GM19023 (cell line): ENCODE results near the gene CDH16.

Source experiments
- ATAC-seq: cut with Tn5 transposase; IDR thresholded peaks from one replicate; pipeline ENCODE4 v1.9.1; 2021; ENCODE audit warnings: mild to moderate bottlenecking, moderate library complexity; ENCODE audit not compliant: unreplicated experiment

The CDH16 gene

GRCh38 chr16:66928702-66929388, 10.2 kb upstream of the CDH16 start:
- ATAC-seq: no peak

DNA sequence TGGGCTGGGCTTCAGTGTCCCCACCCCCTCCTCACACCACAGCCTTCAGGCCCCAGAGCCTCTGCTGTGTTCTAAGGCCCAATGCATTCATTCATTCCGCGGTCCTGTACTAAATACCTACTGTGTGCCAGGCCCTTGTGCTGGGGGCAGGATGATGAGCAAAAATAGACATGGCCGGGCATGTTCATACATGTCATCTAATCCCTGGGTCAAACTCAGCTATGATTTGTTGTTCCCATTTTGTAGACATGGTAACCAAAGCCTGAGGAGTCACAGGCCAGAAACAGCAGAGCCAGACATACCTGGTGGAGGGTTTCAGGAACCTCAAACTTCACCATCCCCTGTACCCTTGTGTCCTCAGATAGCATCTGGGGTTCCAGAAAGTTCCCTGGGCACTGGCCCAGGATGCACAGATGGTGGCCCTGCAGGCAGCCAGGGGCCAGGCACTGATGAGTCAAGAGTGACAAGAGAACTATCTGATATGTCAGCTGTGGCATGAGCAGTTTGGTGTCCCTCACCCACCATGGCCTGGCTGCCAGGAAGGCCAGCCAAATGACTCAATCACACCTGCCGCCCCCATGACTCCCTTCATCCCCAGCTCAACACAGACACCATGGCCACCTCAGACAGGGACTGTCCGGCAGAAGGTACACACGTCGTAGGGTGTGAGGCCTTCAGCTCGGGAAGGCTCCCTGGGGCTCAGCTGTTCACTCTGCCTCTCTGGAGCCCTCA, 9.4 kb upstream of the CDH16 start:
- ATAC-seq: no peak

GRCh38 chr16:66926961-66927436, 8.3 kb upstream of the CDH16 start:
- no peak for ATAC-seq

- no peak for ATAC-seq
Observed at GRCh38 chr16:66926171-66926947, 7.7 kb upstream of the CDH16 start.

- peak; percentile 32 for ATAC-seq
Observed at GRCh38 chr16:66925322-66925840, 6.7 kb upstream of the CDH16 start, which contains the start of gene RRAD. Gene RRAD, minus strand, starts transcription at chr16:66925535. Its CDS starts 356 bp downstream, at chr16:66925179.

- ATAC-seq: peak; percentile 40
Observed at GRCh38 chr16:66924527-66925321, 6.0 kb upstream of the CDH16 start.

DNA sequence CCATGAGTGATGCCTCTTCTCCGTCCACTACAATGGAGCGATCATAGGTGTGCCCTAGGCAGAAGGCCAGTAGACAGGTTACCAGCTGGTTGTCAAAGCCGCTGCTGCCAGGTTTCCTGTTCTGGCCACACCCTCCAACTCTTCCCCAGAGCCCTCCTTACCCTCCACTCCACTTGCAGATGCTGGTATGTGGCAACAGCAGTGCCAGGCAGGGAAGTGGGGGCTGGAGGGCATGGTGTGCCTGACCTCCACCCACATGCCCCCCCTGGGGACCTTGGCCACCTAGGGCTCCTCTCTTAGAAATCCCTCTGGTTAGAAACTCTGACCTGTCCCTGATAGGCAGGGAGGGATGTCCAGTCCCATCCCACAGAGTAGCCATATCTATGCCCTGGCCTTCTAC, 5.2 kb upstream of the CDH16 start:
- ATAC-seq: no peak

GRCh38 chr16:66923247-66923731, 4.6 kb upstream of the CDH16 start:
- ATAC-seq: no peak

DNA sequence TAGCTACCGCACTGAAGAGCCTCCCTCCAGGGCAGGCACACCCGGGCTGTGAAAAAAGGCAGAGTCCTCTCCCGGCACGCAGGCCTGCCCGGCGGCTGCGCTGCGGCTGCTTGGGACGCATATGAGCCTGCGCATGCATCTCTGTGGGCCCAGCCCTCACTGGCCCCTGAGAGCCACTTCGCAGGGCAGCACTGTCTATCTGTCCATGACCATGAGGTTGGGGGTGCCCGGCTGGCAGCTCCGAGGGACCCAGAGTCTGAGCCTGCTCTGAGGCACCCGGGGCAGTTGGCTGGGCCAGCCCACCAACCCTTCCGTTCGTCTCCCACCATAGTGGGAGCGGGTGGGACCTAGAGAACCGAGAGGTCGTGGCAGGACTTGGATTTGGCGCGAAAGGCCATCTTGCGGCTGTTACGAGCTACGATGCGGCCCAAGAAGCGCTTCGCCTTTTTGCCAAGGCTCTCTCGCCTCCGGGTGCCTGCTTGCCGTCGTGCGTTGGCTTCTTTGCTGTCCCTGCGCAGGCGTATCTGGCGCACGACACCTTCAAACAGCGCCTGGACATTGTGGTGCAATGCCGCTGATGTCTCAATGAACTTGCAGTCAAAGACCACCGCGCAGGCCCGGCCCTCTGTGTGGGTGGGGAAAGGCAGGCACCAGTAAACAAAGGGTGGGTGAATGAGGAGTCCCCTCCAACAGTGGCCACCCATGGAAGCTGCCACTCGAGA, 3.2 kb upstream of the CDH16 start:
- no peak for ATAC-seq

DNA sequence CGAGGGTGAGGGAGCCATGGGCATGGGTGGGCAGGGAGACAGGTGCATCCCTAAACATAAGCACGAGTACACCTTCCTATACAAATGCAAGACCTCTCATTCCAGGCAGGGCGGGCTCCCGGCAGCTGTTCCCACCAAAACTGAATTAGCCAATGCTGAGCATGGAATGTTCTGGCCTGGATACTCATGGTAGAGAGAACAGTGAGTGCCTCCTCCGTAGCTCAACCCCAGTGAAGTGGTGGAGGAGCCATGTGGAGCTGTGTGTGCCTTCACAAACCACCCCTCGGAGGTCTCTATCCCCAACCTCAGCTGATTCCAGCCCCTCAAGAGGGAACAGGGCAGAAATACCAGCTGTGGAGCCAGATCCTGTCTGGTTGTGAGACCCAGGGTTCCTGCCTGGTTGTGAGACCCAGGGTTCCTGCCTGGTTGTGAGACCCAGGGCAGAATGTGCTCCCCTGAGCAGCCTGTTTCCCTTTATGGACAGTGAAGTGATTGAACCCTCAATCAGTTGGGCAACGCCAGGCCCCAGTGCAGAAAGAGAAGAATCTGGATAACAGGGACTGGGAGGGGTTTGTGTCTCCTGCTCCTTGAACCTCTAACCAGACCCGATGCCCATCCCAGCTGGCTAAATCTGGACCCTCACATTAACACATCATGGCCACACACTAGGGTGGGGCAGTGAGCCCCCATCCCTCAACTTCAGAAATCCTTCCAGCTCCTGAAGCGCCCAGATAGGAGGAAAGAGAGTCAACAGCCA, 2.4 kb upstream of the CDH16 start:
- no peak for ATAC-seq

DNA sequence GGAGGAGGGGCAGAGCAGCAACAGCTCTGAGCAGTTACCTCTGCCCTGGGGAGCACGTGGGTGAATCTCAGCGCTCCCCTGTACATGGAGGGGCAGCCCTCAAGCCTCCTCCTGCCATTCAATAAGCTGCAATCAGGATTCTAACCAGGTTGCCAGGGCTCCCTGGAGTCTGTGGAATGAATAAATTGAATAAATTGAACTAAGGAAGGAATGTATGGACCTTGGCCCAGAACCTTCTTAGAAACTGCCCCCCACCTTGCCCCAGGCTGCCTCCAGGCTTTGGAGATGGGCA, 1.6 kb upstream of the CDH16 start:
- no peak for ATAC-seq

DNA sequence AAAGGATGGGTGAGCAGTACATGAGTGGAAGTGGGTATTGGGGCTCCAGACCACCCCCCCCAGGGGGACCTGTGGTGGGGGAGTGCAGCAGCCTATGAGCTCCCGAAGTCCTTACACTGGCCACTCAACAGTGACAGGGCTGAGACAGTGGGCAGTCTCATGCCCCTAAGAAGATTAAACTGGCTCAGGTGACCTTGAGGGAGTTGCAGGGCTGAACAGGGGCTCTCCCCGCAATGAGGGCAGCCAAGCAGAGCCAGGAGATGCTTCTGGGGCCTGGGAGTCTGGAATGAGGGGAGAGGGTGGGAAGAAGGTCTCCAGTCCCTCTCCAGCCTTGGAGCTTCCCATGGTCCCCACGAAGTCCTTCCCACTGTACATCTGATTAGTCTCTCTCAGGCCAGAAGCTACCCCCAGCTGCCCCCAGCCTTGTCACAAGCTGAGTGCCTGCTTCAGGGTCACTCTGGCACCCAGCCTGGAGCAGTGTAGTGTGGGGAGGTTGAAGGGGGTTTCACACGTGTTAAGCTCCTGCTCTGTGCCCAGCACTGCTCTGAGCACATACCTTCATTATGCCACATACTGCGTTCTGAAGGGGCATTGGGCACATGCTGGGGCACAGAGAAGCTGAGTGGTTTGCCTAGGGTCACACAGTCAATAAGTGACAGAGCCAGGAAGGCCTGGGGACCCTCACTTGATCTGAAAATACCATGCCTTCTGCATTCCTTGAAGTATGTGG, 1.0 kb upstream of the CDH16 start:
- no peak for ATAC-seq

GRCh38 chr16:66918355-66918754, 330 bp downstream of the CDH16 start:
- no peak for ATAC-seq

DNA sequence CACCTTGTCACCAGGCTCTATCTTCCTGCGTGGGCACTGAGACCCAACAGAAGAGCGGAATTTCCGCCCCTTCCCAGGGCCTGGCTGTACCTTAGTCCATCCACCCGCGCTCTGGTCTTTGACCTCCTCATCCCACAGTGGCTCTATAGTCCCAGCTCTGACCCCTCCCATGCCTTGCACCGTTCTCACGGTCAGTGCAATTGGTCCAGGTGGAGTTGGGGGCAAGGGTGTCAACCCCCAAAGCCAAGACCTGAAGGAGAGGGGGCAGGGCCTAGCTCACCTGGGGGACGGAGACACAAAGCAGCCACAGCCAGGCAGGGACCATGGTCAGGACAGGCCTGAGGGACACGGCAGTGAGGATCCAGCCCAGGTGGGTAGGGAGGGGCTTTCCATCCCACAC, 944 bp downstream of the CDH16 start:
- no peak for ATAC-seq

GRCh38 chr16:66916518-66916917, 2.2 kb downstream of the CDH16 start:
- ATAC-seq: no peak

DNA sequence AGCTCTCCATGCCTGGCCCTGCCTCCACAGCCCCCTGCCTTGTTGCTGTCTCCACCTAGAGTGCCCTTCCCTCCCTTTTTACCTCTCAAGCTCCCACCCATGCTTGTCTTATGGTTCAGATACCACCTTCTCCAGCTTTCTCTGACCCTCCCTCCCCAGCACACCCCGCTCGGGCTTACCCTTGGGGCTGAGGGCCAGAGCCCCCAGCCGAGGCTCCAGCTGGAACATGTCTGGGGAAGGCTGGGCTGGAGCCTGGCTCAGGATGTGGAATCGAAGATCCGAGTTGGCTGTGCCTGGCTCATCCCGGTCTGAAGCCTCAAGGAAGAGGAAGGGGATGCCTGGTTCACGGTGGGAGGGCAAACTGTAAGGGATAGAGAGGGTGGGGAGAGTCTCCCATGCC, 3.6 kb downstream of the CDH16 start:
- no peak for ATAC-seq

DNA sequence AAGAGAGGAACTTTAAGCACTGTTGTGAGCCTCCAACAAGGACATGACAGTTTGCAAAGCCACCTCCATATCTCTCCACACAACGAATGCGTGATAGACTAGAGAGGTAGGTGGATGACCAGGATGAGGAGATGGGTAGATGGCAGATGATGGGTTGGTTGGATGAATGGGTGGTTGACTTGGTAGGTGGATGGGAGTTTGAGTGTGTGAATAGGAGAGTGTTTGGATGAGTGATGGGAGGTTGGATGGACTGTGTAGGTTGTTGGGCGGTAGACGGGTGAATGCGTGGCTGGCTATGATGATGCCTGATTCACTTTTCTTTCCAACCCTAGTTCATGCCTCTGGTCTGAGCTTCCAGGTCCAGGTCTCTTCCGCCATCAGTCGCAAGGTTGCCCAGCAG, 4.1 kb downstream of the CDH16 start:
- no peak for ATAC-seq

DNA sequence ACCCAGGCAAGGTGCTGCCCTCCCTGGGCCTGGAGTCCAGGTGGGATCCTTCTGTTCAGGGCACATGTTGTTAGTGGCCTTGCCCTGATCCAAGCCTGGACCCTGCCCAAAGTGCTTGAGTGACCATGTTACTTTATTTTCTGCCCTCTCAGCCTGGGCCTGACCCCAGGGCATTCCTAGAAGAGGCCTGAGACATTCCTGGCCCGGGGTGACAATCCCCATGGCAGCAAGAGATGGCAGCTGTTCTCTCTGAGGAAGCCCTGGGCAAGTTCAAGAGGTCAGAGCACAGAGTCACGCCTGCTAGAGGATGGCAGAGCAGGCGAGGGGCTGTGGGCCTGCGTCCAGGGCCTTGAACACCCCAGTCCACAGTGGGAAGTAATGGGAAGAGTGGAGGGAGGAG, 5.0 kb downstream of the CDH16 start:
- no peak for ATAC-seq

DNA sequence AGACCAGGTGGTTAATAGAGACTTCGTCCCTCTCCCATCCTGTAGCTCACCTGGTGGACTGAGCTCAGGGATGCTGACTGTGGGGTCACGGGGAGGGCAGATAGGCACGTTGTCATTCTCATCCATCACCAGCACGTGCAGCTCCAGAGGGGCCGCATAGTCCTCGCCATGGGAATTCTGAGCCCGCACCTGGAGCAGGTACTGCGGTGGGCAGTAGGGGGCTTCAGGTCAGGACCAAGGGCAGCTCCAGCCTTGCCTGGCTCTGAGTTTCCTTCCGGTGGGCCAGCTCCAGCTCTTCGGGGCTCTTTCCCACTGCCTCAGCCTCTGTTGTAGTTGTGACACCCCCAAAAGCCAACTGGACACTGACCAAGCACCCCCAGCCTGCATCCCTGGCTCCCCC, 5.6 kb downstream of the CDH16 start:
- ATAC-seq: no peak
